Pons (tissue), 1 donor: ENCODE measurements around the gene TSC2.
A peak's percentile ranks its signal among the peaks of the same experiment; 100 is the strongest.
"Not testable (repeated sequence)": the region's sequence is repeated elsewhere in the genome, so short reads cannot be mapped to it uniquely, and the experiment has no call there.

Experiments
- DNase-seq: peaks from one replicate; pipeline ENCODE4 v3.0.0-alpha.2; 2016; ENCODE audit warnings: low spot score

Gene TSC2

DNA sequence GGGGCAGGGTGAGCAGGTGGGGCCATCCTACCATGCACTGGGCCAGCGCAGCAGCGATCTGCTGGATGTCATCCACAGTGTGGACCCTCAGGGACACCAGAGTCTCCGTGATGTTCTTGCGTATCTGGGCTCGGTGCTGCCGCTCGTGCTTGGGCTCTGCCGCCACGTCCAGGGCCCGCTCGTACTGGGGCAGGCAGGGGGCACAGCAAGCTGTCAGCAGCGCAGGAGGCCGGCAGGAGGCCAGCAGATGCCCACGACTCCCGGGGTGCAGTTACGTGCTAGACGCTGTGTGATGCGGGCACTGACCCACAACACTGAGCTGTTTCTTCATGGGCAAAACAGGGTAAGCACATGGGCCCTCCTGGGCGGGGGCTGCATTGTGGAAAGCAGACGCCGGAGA, 57.5 kb downstream of the TSC2 start:
- not testable (repeated sequence) for DNase-seq

DNA sequence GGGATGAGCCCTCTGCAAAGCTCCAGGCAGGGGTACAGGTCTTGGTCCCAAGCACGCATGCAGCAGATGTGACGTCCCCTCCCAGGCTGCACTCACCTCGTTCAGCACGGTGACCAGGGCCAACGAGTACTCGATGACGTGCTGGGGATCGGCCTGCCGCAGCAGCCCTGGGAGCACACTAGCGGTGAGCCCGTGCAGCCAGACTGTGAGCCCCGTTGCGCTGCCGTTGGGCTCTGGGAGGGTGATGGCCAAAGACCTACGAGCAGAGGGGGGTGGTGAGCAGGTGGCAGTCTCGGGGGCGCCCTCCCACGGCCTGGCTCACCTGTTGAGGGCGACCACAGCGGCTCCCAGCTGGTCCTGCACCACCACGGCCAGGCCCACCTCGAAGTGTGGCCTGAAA, 58.0 kb downstream of the TSC2 start:
- DNase-seq: not testable (repeated sequence)

DNA sequence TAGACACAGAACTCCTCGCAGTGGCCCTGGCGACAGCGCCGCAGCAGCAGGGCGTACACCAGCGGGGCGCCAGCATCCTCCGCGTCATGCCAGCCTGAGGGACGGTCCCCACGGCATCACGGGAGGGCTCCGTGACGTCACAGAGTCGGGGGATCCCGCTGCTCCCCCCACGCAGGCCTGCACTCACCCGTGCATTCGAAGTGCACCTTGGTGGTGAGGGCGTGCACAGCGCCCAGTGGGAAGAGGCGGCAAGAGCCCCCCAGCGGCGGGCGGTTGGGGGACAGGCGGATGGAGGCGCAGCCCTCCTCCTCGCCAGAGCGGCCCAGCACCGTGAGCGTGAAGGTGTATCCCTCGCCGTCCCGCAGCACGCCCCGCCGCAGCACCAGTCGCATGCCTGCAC, 58.4 kb downstream of the TSC2 start:
- DNase-seq: not testable (repeated sequence)

DNA sequence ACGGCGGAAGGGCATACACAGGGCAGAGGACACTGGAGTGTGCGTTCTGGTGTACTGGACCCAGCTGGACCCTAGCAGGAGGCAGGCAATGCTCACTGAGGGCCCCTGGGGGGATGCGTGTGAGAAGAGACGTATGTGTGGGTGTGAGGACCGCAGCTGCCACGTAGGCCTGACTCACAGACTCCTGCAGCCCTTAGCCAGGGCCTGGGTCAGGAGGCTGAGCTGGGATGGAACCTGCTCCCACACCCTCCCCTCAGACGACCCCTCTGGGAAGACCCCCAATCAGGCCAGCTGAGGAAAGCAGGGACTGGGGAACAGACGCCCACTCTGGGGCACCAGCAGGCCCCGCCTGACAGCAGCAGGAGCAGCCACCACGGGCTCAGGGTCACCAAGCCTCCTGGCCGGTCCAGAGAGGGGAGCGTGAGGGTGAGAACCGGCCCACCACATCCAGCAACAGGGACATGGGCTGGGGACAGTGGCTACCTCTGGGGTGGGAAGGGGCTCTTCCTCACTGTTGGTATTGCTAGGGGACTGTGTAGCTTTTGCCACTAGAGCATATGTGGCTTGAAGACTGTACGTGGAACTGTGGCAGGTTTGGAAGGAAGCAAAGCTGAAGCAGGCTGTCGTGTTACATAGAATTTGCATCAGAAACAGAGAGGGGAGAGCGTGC, 59.5 kb downstream of the TSC2 start:
- not testable (repeated sequence) for DNase-seq

DNA sequence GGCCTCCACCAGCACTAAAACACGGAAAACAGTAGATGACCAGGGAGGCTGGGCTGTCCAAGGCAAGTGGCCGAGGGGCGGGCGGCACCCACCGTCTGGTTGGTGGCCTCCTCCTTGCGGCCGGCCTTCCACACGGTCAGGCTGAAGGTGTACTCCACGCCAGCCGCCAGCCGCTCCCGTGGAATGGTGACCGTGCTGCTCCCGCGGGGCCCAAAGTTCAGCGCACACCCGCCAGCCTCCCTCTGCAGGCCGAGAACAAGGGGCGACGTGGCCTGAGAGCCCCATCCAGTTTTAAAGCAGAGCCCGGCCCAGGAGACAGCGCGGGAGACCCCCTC, 60.0 kb downstream of the TSC2 start:
- not testable (repeated sequence) for DNase-seq

DNA sequence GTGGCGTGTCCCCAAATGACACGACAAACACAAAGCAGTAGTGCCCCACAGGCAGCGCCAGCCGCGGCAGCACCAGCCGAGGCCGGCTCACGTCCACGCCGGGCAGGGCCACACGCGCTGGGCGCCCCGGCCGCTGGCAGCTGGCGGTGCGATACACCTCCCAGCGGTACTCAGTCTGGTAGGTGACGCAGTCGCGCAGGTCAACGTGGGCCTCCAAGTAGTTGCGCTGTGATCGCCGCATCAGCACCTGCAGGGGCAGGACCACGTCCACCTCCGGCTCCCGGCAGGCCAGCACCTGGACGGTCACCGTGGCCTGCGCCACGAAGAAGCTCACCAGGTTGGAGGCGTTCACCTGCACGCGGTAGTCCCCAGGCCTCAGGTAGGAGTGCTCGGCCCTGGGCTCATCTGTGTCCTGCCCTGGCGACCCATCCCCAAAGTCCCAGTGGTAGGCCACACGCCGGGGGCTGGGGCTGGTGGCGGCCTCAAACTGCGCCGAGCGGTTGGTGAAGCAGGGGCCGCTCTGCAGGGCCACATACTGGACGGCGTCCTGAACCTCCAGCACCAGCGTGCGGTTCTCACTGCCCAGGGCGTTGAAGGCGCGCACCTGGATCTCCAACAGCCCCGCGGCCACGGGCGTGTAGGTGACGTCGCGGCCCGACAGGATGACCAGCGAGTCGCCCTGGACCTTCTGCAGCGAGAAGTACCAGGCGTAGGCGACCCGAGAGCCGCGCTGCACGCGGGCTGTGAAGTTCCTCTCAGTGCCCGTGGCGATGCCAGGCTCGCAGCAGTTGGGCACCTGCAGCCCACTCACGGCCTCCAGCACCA, 60.9 kb downstream of the TSC2 start:
- DNase-seq: not testable (repeated sequence)

DNA sequence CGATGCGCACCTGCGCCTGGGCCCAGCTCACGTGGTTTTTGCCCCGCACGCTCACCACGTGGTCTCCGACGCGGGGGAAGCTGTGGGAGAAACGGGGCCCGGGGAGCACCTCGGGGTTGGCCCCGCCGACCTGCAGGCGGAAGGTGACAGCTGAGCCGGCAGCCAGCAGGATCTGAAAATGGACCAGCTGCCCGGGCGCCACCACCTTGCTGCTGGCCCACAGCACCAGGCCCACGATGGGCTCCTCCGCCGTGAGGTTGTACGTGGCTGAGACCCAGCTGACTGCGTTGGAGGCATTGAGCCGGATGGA, 61.4 kb downstream of the TSC2 start:
- DNase-seq: not testable (repeated sequence)

DNA sequence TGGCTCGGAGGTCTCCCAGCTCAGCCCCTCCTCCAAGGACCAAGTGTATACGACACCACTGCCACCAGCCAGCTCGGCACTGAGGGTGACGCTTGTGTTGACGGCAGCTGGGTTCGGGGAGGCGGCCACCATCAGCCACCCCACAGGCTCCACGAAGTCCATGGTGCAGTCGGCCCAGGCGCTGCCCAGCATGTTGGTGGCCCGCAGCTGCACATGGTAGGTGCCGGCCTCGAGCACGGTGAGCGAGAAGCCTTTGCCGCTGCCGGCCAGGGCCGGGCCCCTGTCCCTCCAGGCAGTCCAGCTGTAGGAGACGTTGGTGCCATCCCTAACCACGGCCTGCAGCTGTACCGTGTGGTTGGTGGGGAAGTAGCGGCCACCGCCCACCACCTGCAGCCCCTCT, 62.1 kb downstream of the TSC2 start:
- not testable (repeated sequence) for DNase-seq

DNA sequence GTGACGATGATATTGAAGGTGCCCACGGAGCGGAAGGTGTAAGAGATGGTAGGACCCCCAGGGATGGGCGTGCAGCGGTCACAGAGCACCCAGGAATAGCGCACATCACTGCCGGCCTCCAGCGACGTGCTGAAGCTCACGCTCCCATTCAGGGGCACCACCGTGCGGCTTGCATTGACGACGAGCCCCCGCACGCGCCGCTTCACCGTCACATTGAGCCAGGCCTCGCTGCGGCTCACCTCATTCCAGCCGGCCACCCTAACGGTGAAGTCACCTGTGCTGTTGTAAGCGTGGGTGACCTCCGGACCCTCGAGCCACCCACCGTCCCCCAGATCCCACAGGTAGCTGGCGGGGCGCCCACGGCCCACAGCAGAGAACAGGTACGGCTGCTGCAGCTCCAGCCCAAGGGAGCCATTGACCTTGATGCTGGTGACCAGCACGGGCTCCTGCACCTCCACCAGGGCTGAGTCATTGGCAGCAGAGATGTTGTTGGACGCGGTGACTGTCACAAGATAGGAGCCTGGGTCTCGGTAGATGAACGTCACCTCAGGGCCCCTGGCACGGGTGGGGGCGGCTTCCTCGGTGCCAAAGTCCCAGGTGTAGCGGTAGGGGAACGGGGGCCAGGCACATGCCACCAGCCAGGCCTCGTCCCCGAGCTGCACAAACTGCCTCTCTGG, 62.7 kb downstream of the TSC2 start:
- not testable (repeated sequence) for DNase-seq

DNA sequence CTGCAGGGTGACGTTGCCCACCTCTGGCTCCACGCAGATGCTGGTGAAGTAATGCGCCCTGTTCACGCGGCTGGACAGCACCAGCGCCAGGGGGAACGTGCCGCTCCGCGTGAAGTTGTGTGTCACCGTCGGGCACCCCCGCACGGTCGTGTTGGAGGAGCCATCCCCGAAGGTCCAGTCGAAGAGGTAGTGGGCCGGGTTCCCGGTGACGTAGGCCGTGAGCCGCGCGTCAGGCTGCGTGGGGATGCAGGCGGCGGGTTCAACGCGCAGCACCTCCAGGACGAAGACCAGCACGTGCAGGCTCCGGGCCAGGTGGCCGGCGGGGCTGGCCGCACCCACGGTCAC, 63.2 kb downstream of the TSC2 start:
- not testable (repeated sequence) for DNase-seq

DNA sequence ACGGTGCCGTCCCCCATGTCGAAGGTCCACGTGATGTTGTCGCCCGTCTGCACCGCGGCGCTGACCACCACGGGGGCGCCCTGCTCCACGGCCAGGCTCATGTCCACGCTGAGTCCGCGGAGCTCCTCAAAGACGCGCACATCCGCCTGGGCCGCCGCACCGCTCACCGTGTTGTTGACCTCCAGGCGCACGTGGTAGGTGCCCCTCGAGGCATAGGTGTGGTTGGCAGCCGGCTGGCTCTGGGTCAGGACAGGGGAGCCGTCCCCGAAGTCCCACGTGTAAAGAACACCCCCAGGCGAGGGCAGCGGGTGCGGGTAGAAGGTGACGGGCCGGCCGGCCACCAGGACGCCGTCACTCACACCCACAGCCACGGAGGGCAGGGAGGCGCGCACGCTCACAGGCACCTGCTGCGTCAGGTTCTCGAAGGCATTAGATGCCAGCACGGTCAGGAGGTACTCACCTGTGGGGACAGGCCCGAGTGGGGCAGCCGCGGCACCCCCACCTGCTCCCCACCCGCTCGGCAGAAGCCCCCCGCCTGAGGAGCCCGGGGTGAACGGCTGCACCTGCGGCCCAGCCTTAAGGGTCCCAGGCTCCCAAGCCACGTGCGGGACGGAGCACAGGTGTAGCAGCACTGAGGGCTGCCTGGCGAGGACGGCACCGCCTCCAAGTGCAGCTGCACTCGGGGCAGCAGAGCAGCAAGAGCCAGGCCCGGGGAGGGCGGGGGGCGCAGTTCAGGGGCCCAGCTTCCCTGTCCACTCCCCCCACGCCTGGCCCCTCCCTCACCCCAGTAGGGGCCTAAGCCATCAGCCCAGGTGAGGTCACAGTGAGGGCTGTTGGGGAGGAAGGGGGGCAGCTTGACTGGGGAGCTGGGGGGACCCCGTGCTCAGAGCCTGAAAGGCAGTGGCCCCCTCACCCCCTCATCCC, 63.9 kb downstream of the TSC2 start:
- not testable (repeated sequence) for DNase-seq

DNA sequence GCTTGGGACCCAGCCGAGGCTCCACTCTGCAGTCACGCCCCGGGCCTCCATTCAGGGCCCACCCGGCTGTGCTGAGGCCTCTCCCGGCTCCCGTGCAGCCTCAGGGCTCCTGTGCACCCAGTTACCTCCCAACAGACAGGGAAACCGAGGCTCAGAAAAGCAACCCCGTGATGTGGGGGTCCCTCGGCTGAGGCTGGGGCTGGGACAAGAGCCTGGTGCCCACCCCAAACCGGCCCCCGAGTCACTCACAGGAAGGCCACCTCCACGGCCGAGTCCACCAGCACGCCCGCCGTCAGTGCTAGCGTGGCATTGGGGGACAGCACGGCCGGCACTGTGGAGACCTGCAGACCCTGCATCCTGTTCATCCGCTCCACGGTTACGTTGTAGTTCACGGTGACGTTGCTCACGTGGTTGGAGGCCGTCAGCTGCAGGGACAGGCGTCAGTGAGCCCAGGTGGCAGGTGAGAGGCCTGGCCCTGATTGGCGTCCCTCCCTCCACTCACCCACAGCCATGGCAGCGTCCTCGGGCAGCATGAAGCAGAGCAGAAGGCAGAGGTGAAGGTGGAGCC, 64.8 kb downstream of the TSC2 start:
- DNase-seq: not testable (repeated sequence)

DNA sequence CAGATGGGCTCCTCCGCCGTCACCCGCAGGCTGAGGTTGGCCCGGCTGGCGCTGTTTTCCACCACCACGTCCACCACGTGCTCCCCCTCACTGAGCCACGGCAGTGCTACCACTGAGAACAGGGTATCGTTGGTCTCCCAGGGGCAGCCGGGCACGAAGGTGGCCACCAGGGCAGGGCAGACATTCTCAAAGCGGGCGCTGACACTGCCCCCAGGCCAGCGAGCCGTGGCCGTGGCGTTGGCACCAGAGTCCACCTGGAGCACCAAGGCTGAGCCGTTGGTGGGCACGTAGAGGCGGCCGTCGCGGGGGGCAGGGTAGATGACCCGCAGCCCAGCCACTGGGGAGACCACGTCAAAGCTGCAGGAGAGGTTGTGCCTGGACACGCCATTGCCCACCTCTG, 66.4 kb downstream of the TSC2 start:
- DNase-seq: not testable (repeated sequence)

DNA sequence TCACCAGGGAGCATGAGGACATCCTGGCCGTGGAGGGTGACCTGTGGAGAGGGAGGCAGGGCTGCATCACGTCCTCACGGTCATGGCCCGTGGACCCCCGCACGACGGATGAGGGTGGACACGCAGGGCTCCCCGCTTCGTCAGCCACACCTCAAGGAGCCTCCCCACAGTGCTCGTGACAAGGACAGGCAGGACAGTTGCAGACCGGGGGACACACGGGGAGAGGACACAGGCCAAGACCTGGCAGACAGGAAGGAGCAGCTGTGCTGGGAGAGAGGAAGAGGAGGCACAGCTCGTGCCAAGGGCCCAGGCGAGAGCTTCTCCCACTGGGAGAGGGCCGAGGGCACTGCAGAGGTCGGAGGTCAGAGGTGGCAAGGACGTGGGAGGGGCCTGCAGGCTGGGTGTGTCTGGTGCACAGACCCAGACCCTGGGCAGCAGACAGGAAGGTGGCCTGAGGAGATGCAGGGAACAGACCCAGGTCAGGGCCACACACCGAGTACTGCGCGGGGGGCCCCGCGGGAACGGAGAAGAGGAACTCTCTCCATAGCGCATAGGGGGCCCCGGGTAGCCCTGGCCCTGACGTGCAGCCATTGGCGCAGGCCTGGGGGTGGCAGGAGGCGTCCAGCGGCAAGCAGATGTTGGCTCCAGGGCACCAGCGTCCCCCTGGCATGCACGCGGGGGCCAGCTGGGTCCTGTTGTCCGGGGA, 67.3 kb downstream of the TSC2 start:
- not testable (repeated sequence) for DNase-seq

DNA sequence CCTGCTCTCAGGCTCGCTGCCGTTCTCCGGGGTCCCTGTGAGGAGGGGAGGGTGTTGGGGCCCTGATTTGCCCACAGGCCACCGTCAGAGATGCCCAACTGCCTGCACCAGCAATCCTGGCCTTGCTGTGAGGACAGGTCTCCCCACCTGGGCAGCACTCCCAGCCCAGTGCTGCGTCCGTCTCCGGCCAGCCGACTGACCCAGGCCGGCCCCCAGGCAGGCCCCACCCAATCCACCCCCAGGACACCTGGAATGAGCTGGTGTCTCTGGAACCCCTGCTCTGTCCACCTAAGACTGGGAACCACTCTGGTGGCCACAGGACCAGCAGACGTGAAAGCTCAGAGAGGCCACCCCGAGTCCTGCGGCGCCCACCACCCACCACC, 67.8 kb downstream of the TSC2 start:
- no peak for DNase-seq

DNA sequence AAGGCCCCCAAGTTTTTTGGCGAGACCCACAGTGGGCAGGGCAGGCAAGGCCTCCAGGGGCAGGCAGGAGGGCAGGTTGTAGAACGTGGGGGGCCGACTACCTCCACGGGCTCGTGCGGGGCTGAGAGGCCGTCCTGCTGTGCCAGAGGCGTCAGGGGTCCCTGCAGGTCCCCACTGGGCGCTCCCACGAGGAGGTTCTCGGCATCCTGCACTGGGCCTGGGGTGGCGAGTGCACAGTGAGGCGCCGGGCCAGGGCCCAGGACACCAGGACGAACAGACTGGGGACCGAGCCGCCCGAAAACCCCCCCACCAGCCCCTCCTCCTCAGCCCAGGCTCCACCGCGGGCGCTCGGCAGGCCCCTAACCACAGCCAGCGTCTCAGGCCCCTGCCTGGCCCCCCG, 68.6 kb downstream of the TSC2 start:
- DNase-seq: not testable (repeated sequence)

DNA sequence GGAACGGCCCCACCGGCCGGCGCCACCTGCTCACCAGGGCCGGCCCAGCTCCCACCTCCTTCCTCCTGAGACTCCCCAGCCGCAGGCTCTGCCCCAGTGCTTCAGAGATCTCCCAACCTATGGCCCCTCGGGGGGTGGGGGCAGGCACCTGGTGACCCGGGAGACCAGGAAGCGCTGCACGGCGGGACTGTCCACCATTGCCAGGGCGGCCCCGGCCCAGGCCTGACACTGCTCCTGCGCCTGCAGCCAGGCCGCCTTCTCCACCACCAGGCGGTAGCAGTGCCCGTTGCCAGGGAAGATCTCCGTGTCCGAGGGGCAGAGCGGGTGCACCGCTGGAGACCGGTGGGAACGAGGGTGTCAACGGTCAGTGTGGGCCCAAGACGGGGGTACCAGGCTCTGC, 69.6 kb downstream of the TSC2 start:
- DNase-seq: not testable (repeated sequence)

DNA sequence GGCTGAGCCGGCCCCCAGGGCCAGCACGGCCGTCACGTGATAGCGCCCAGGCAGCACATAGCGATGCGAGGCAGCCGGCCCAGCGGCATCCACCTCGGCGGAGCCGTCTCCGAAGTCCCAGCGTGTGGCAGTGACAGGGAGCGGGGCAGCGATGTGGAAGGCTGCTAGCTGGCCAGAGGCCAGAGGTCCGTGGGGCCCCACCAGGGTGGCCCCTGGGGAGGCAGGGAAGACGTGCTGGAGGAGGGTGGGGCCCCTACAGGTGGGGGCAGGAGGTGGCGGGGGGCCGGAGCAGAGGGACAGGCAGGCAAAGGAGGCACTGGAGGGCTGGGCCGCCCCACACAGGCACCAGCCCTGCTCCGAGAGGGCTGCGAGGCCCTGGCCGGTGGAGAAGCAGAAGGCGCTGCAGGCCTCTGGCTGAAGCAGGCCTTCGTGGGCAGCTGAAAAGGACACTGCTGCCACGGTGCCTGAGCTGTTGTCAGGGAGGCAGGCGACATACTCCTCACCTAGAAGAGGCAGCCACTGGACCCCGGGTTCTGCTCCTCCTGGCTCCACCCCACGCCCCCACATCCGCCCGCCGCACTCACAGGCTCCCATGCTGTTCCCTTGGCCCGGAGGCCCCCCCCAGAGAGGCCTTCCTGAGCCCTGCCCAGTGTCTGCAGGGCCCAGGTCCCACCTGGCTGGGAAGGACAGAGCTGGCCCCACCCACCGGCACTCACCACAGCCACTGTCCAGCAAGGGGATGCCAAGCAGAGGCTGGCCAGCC, 70.4 kb downstream of the TSC2 start:
- not testable (repeated sequence) for DNase-seq

DNA sequence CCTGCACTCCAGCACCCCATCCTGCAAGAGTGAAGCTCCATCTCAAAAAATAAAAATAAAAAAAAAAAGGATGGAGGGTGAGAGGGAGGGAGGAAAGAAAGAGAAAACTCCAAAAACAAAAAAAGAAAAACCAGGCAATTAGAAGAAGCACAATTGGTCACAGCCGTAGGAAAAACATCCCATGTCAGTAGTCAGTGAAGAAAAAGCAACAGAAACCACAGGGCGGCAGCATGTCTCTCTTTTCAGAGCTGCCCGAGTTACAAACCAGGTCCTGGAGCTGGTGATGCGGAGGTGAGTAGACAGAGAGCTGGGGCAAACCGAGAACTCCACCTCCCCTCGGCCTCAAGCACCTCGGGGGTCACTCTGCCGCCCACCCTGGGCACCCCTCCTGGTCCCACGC, 73.5 kb downstream of the TSC2 start:
- DNase-seq: peak; percentile 79

DNA sequence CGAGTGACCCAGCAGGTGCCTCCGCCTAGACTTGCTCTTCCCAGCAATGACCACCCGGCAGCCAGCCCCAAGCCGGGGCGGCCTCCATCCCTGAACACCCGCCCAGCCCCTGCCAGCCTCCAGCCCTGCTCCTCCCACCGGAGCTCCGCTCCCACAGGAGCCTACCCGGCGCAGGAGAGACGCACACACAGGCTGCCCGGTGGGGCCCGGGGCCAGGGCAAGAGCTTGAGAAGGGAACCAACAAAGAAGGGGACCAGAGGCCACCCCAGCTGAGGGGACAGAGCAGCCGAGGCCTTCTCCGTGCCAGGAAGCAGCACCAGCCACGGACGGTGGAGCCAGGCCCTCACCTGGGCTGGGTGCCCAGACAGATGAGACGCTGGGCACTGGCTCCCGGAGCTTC, 74.1 kb downstream of the TSC2 start:
- peak; percentile 45 for DNase-seq
